Islet precursor cell (in vitro differentiated cells): ENCODE measurements around the gene OR8B4.
"Not testable (repeated sequence)": the region's sequence is repeated elsewhere in the genome, so short reads cannot be mapped to it uniquely, and the experiment has no call there.

Source experiments
- DNase-seq: peaks from one replicate; pipeline ENCODE4 v3.0.0-alpha.2; 2018

The OR8B4 gene

DNA sequence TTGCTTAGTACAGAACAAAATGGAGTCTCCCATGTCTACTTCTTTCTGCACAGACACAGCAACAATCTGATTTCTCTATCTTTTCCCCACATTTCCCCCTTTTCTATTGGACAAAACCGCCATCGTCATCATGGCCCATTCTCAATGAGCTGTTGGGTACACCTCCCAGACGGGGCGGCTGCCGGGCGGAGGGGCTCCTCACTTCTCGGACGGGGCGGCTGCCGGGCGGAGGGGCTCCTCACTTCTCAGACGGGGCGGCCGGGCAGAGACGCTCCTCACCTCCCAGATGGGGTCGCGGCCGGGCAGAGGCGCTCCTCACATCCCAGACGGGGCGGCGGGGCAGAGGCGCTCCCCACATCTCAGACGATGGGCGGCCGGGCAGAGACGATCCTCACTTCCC, 21.5 kb downstream of the OR8B4 start:
- not testable (repeated sequence) for DNase-seq

DNA sequence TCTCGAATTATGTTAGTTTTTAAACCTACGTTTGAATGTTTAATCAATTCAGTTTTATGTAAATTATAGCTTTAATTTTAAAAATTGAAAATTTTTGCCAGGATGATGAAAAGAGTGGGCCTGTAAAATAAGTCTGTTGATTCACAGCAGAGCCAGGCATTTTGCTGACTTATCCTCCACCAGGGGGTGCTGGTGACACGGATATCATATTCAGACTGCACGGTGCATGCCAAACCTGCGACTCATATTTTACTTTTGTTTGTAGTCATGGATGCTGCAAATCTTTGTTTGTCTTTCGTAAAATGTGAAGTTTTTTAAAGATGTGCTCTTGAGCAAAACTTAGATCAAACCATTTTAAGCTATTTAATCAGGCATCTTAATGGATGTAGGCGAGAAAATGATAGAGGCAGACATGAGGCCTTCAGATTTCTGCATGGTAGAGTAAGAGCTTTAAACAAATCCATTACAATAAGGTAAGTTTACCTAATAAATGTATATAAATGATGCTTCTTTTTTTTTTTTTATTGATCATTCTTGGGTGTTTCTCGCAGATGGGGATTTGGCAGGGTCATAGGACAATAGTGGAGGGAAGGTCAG, 22.2 kb downstream of the OR8B4 start:
- peak; percentile 83 for DNase-seq

DNA sequence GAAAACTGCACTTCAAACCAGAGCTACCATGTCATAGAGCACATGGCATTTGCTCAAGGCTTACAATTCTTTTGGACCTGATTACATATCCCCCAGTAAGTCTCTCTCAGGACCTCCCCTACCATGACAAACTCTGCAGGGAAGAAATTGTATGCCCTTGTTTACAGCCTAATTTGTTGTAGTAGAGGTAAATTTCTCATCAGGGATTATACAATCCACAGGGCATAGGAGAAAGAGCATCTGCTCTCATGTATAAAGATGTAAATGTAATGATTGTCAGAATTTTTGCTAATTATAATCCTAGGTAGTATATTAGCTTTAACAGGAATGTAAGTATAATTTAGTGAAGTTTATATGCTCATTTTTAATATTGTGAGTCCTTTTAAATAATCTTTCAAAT, 25.7 kb downstream of the OR8B4 start, which contains the start of gene OR8B3:
Gene OR8B3 (minus strand): TSS at position 101 of the 400 bp plus-strand sequence. CDS start 1,673 bp downstream, outside the sequence.
- DNase-seq = no peak

DNA sequence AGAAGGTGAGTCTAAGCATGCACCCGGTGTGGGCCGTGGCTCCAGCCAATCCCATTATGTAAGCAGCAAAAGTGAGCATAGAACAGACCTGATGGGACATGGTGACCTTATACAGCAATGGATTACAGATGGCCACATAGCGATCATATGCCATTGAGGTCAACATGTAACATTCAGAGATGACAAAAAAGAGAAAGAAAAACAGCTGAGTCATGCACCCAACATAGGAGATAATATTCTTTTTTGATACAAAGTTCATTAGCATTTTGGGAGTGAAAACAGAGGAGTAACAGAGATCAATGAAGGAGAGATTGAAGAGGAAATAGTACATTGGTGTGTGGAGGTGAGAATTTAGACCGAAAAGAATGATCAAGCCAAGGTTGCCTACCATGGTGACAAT, 27.8 kb downstream of the OR8B4 start:
- not testable (repeated sequence) for DNase-seq

DNA sequence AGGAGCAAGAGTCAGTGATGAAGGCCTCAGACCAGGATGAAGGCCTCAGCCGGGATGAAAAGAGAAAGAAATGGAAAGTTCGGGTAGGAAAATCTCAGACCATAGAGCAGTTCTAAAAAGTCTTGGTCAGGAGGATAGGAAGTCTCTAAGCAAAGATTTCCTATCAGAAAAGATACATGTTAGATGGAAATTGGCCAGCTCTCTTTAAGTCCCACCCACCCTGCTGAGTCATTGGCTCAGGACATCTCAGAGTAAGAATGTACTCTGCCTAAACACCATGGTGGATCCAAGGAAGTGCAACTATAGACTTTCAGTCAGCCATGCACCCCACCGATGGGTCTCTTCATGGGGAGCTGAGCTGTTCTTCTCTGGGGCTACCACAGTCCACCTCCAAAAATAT, 30.3 kb downstream of the OR8B4 start:
- no peak for DNase-seq

DNA sequence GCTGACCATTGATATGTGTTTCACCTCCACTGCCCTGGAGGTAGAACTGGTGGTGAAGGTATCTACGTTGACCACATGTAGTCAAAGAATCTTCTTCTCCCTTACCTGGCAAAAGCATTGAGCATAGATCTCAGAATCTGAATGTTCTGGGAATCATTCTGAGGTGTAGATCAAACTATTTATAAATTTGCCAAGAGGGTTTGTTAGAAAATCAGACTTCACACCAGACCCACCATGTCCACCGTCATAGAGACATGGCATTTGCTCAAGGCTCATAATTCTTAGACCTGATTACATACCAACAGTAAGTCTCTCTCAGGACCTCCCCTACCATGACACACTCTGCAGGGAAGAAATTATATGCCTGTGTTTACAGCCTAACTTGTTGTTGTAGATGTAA, 40.3 kb downstream of the OR8B4 start, which contains the start of gene OR8B2:
Gene OR8B2 (minus strand): TSS at position 101 of the 400 bp plus-strand sequence. CDS start 1,156 bp downstream, outside the sequence.
- no peak for DNase-seq

DNA sequence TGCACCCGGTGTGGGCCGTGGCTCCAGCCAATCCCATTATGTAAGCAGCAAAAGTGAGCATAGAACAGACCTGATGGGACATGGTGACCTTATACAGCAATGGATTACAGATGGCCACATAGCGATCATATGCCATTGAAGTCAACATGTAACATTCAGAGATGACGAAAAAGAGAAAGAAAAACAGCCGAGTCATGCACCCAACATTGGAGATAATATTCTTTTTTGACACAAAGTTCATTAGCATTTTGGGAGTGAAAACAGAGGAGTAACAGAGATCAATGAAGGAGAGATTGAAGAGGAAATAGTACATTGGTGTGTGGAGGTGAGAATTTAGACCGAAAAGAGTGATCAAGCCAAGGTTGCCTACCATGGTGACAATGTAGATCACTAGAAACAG, 41.8 kb downstream of the OR8B4 start:
- DNase-seq = not testable (repeated sequence)

DNA sequence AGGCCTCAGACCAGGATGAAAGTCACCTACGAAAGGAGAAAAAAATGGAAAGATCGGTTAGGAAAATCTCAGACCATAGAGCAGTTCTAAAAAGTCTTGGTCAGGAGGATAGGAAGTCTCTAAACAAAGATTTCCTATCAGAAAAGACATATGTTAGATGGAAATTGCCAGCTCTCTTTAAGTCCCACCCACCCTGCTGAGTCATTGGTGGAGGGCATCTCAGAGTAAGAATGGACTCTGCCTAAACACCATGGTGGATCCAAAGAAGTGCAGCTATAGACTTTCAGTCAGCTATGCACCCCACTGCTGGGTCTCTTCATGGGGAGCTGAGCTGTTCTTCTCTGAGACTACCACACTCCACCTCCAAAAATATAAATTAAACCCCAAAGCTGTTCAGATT, 44.1 kb downstream of the OR8B4 start:
- DNase-seq = no peak

DNA sequence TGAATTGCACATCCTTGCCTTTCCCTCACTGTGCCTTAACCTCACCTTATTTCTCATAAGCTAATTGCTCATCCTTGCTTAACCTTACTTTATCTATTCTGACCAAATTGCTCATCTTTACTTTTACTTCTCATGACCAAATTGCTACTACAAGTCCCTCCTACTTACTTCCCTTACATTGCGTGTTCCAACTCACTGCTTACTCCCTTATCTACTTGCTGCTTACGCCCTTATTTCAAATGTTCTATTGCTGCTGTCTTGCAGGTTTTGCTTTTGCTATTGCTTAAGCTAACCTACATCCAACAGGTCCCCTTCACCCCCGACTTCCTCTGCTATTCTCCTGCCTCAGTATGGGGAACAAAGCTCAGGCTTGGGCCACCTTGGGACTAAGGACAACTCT, 48.4 kb downstream of the OR8B4 start:
- no peak for DNase-seq
